Heart left ventricle (tissue), 13 donors: ENCODE results near the gene VPS39.

Source experiments
- CTCF ChIP-seq, 12 donors: fragments of 200-600 bp; sonication (generic) in 4 of 12; IDR thresholded peaks; one replicate each; pipeline versions ENCODE4 v1.5.0 to v1.8.0; 2018 to 2022; ENCODE audit warnings: antibody characterized with exemption in 12 of 12, mild to moderate bottlenecking in 5 of 12
- POLR2A ChIP-seq, 2 donors: fragments of 450-650 bp; IDR thresholded peaks; one replicate each; pipeline ENCODE4 v1.6.1; 2017; ENCODE audit warnings: antibody characterized with exemption in 2 of 2, mild to moderate bottlenecking in 2 of 2, moderate library complexity in 2 of 2
- donor health status: ischemic (EF 13 %, LVEDD 7.1; RV severe dilation, severe dysfunction).
- donor health status: DM: no; HTN: yes; CAD: no.
- donor health status: DM: no; HTN: no; CAD: no.
- donor health status: ischemic (EF 25% LVEDD 6.9; RV normal size, moderate dysfunction).
- donor health status: ischemic (EF 25% LVEDD 5.7; RV mildly dilated, moderate dysfunction).
- donor health status: ischemic (EF 35%, LVEDD 5.7; RV mildly dilated, moderate dysfunction).
- donor health status: nonischemic (EF 11% LVEDD 7.7; RV severe dilation, severe dysfunction).
- donor health status: DM: yes; HTN: yes; CAD: no.
- donor health status: PGD.
- donor health status: ischemic (EF 29% LVEDD 5.4; RV normal size, mild dysfunction).
- donor health status: nonischemic (EF 23%, LVEDD 6.1; RV moderate dilation, normal function).

- no peak for TF ChIP-seq CTCF (IDR thresholded peaks at IDR 0.05)
- TF ChIP-seq POLR2A (IDR thresholded peaks at IDR 0.05): no peak
Observed at GRCh38 chr15:42154956-42155355, 53.1 kb downstream of the VPS39 start.
